A549 (cell line): Measurements from ENCODE around the gene GPR137B. TPM values are rescaled to one million over a fixed set of nuclear protein-coding genes. Genes with fewer than 3 reads are reported as not detected.

Experiments used
- ATAC-seq, 2 experiments: fragments of 200-7000 bp in 1 of 2; fragments of >200 bp in 1 of 2; cut with Nextera tagmentation in 1 of 2; cut with Tn5 transposase in 1 of 2; 3 replicates each; pipeline versions ENCODE4 v1.8.0 to v1.9.1; 2018 to 2020; ENCODE audit warnings: mild to moderate bottlenecking in 1 of 2, moderate library complexity in 1 of 2
- CTCF ChIA-PET: fragments of 300-600 bp; sonication (Branson Sonifier 250); formaldehyde crosslinking; extraction: SDS; loops from one replicate; lab custom pipeline; 2021; ENCODE audit warnings: antibody characterized with exemption, inconsistent platforms; lab: Yijun Ruan, JAX
- POLR2A ChIA-PET: fragments of 350-600 bp; formaldehyde crosslinking; extraction: SDS; loops from one replicate; lab custom pipeline; 2021; ENCODE audit warnings: antibody characterized with exemption, inconsistent platforms; lab: Yijun Ruan, JAX
- DNase-seq, 2 experiments: peaks; one replicate each; pipeline versions ENCODE4 v3.0.0 to v3.0.0-alpha.2; 2011 to 2016; ENCODE audit warnings: low read depth in 1 of 2, low spot score in 1 of 2
- FAIRE-seq: peaks from 2 replicates; lab custom pipeline; 2011; peaks lifted over from hg19 to GRCh38; lab: Jason Lieb, UNC
- H3K27ac ChIP-seq, 2 experiments: fragments of >200 bp; sonication (Bioruptor Twin); formaldehyde crosslinking; 3 replicates each; pipeline ENCODE4 v1.5.1; 2016 to 2017
- H3K4me1 ChIP-seq: fragments of >200 bp; sonication (Bioruptor Twin); formaldehyde crosslinking; 3 replicates; pipeline ENCODE4 v1.6.1; 2016
- H3K4me2 ChIP-seq: fragments of >200 bp; sonication (Bioruptor Twin); formaldehyde crosslinking; 3 replicates; pipeline ENCODE4 v1.6.1; 2016
- H3K4me3 ChIP-seq: fragments of >200 bp; sonication (Bioruptor Twin); formaldehyde crosslinking; 3 replicates; pipeline ENCODE4 v1.5.1; 2016
- H3K9me3 ChIP-seq: fragments of >200 bp; sonication (Bioruptor Twin); formaldehyde crosslinking; 3 replicates; pipeline ENCODE4 v1.6.1; 2016
- EHF ChIP-seq: fragments of 250-450 bp; sonication (Bioruptor Pico); IDR thresholded peaks from 2 replicates; pipeline ENCODE4 v1.5.0; 2020; ENCODE audit warnings: mild to moderate bottlenecking
- EP300 ChIP-seq, 2 experiments: fragments of >200 bp; sonication (Bioruptor Twin); formaldehyde crosslinking; IDR thresholded peaks; 2 replicates in 1 of 2; 3 replicates in 1 of 2; pipeline ENCODE4 v1.6.1; 2016 to 2017
- ESRRA ChIP-seq: fragments of 150-350 bp; IDR thresholded peaks from 2 replicates; pipeline ENCODE4 v1.6.1; 2014; ENCODE audit warnings: mild to moderate bottlenecking, low read length, borderline replicate concordance
- FOXS1 ChIP-seq: fragments of 250-450 bp; sonication (Bioruptor Pico); IDR thresholded peaks from 2 replicates; pipeline ENCODE4 v1.5.0; 2020; ENCODE audit warnings: mild to moderate bottlenecking, moderate library complexity
- HDAC2 ChIP-seq: fragments of 200-600 bp; sonication (generic); IDR thresholded peaks from 2 replicates; pipeline ENCODE4 v1.6.1; 2016
- HES2 ChIP-seq: fragments of >200 bp; sonication (Bioruptor Twin); formaldehyde crosslinking; IDR thresholded peaks from 2 replicates; pipeline ENCODE4 v1.6.1; 2016
- HEYL ChIP-seq: fragments of 250-450 bp; sonication (Bioruptor Pico); IDR thresholded peaks from 2 replicates; pipeline ENCODE4 v1.8.0; 2021; ENCODE audit warnings: mild to moderate bottlenecking, moderate library complexity
- JUNB ChIP-seq: fragments of >200 bp; sonication (Bioruptor Twin); formaldehyde crosslinking; IDR thresholded peaks from 2 replicates; pipeline ENCODE4 v1.6.1; 2016
- MAFK ChIP-seq: fragments of 450-650 bp; IDR thresholded peaks from 2 replicates; pipeline ENCODE4 v1.6.1; 2014; ENCODE audit not compliant: partially characterized antibody
- RAD21 ChIP-seq, 2 experiments: fragments of >200 bp in 1 of 2; sonication (Bioruptor Twin) in 1 of 2; formaldehyde crosslinking in 1 of 2; IDR thresholded peaks in 1 of 2; conservative IDR thresholded peaks in 1 of 2; 2 replicates in 1 of 2; 3 replicates in 1 of 2; pipeline ENCODE4 v1.6.1; 2012 to 2018; ENCODE audit warnings: inconsistent platforms in 1 of 2
- REST ChIP-seq: fragments of 200-600 bp; sonication (generic); IDR thresholded peaks from 2 replicates; pipeline ENCODE4 v1.6.1; 2016; ENCODE audit warnings: antibody characterized with exemption, mild to moderate bottlenecking, moderate library complexity
- RNF2 ChIP-seq: fragments of 200-600 bp; sonication (generic); IDR thresholded peaks from 2 replicates; pipeline ENCODE4 v1.6.1; 2016; ENCODE audit warnings: low read depth, mild to moderate bottlenecking, antibody characterized with exemption, moderate library complexity, borderline replicate concordance
- ZC3H11A ChIP-seq: fragments of 450-650 bp; IDR thresholded peaks from 2 replicates; pipeline ENCODE4 v1.6.1; 2014; ENCODE audit warnings: antibody characterized with exemption, mild to moderate bottlenecking
- ZFP36 ChIP-seq: fragments of 450-650 bp; IDR thresholded peaks from 2 replicates; pipeline ENCODE4 v1.6.1; 2014; ENCODE audit warnings: borderline replicate concordance; ENCODE audit not compliant: partially characterized antibody
- ZSCAN20 ChIP-seq: fragments of 250-450 bp; sonication (Bioruptor Pico); IDR thresholded peaks from 2 replicates; pipeline ENCODE4 v1.8.0; 2022; ENCODE audit warnings: mild to moderate bottlenecking, moderate library complexity
- WGBS: methylation state at CpG from one replicate; pipeline ENCODE4 v1.1.6; 2017; ENCODE audit errors: missing lambda C conversion rate; 5-methylcytosine and 5-hydroxymethylcytosine counted together
- polyA plus RNA-seq, 4 experiments: library from polyadenylated mRNA; depleted of rRNA in 3 of 4; stranded (reverse); fragments of >200 nt; fragmentation: RNase III in 1 of 4; extraction: RNeasy Plus Mini Kit Qiagen cat#74134 plus additional on column Dnase treatment in 1 of 4; gene quantifications; 2 replicates in 3 of 4; 3 replicates in 1 of 4; pipeline ENCODE4 v1.2.3, GENCODE V29; 2011 to 2017
- TF ChIP-seq, protein P1 (sequence below): fragments of 150-350 bp; IDR thresholded peaks from 2 replicates; pipeline ENCODE4 v1.6.1; 2014; ENCODE audit warnings: low read depth, mild to moderate bottlenecking, low read length
- TF ChIP-seq, protein P2 (sequence below): fragments of >200 bp; sonication (Bioruptor Twin); formaldehyde crosslinking; IDR thresholded peaks from 3 replicates; pipeline ENCODE4 v1.5.1; 2016
- TF ChIP-seq, protein P3 (sequence below): fragments of 250-450 bp; sonication (Bioruptor Pico); IDR thresholded peaks from 2 replicates; pipeline ENCODE4 v1.5.0; 2020; ENCODE audit warnings: low read depth, mild to moderate bottlenecking, moderate library complexity

GPR137B gene
- polyA plus RNA-seq, 2 of the 4 experiments (the other 2 are of a cell fraction) = 5.8 to 9.2 TPM

GRCh38 chr1:236222632-236223031 is 80.3 kb downstream of the GPR137B start:
- DNase-seq (no peak), ATAC-seq (no peak), FAIRE-seq (no peak)
- CTCF ChIA-PET = interaction anchor here (0.6 to 1.2 kb wide), 3 partner anchors 16 to 267 kb away, joined by 3 to 4 read pairs (median 3); no protein-coding TSS in a partner anchor
- no peak overlapping the region for H3K4me3 ChIP-seq
- 100% methylated on average over 1 of the region's 1 CpG for WGBS
- no peak for TF ChIP-seq HDAC2
- TF ChIP-seq ZFP36 = no peak
- TF ChIP-seq, protein P1, sequence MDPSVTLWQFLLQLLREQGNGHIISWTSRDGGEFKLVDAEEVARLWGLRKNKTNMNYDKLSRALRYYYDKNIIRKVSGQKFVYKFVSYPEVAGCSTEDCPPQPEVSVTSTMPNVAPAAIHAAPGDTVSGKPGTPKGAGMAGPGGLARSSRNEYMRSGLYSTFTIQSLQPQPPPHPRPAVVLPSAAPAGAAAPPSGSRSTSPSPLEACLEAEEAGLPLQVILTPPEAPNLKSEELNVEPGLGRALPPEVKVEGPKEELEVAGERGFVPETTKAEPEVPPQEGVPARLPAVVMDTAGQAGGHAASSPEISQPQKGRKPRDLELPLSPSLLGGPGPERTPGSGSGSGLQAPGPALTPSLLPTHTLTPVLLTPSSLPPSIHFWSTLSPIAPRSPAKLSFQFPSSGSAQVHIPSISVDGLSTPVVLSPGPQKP = no peak
- TF ChIP-seq ZSCAN20 (CRISPR knock-in tag) = no peak
- no peak for TF ChIP-seq HES2
- no peak for TF ChIP-seq FOXS1
- TF ChIP-seq JUNB = no peak
- H3K4me2 ChIP-seq = no peak overlapping the region
- H3K27ac ChIP-seq = no peak overlapping the region
- no peaks in the 10 kb centered on the region for H3K4me1 ChIP-seq
- POLR2A ChIA-PET = no interaction called here
- no peaks in the 10 kb centered on the region for H3K9me3 ChIP-seq

- H3K4me1 ChIP-seq = no peaks in the 10 kb centered on the region
- H3K27ac ChIP-seq = no peak overlapping the region
- ChIA-PET CTCF (no interaction called here), POLR2A (no interaction called here)
- no peak for DNase-seq
- H3K4me3 ChIP-seq = no peak overlapping the region
- TF ChIP-seq, protein P2, sequence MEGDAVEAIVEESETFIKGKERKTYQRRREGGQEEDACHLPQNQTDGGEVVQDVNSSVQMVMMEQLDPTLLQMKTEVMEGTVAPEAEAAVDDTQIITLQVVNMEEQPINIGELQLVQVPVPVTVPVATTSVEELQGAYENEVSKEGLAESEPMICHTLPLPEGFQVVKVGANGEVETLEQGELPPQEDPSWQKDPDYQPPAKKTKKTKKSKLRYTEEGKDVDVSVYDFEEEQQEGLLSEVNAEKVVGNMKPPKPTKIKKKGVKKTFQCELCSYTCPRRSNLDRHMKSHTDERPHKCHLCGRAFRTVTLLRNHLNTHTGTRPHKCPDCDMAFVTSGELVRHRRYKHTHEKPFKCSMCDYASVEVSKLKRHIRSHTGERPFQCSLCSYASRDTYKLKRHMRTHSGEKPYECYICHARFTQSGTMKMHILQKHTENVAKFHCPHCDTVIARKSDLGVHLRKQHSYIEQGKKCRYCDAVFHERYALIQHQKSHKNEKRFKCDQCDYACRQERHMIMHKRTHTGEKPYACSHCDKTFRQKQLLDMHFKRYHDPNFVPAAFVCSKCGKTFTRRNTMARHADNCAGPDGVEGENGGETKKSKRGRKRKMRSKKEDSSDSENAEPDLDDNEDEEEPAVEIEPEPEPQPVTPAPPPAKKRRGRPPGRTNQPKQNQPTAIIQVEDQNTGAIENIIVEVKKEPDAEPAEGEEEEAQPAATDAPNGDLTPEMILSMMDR = no peak
- no peak for TF ChIP-seq REST
- TF ChIP-seq, all 56 proteins: peak for 0
- FAIRE-seq = no peak
- Histone ChIP-seq H3K9me3 (no peaks in the 10 kb centered on the region), H3K4me2 (no peak overlapping the region)
- no peak for ATAC-seq
- 81% methylated on average over 4 of the region's 4 CpGs for WGBS
Observed at GRCh38 chr1:236228411-236228810, 86.1 kb downstream of the GPR137B start.

GRCh38 chr1:236235116-236235515 is 92.8 kb downstream of the GPR137B start:
- POLR2A ChIA-PET = no interaction called here
- WGBS = 98% methylated on average over 3 of the region's 3 CpGs
- no peak for FAIRE-seq
- CTCF ChIA-PET = no interaction called here
- H3K4me2 ChIP-seq = no peak overlapping the region
- H3K9me3 ChIP-seq = no peaks in the 10 kb centered on the region
- DNase-seq = no peak
- H3K4me3 ChIP-seq = no peak overlapping the region
- ATAC-seq = no peak
- H3K27ac ChIP-seq = no peak overlapping the region
- H3K4me1 ChIP-seq = no peaks in the 10 kb centered on the region
- TF ChIP-seq RNF2 = no peak
- no peak for TF ChIP-seq ZC3H11A
- no peak for TF ChIP-seq REST
- TF ChIP-seq, protein P3, sequence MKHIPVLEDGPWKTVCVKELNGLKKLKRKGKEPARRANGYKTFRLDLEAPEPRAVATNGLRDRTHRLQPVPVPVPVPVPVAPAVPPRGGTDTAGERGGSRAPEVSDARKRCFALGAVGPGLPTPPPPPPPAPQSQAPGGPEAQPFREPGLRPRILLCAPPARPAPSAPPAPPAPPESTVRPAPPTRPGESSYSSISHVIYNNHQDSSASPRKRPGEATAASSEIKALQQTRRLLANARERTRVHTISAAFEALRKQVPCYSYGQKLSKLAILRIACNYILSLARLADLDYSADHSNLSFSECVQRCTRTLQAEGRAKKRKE (CRISPR knock-in tag) = no peak
- TF ChIP-seq ESRRA = no peak
- TF ChIP-seq, protein P2 = no peak
- no peak for TF ChIP-seq EHF
- no peak for TF ChIP-seq MAFK
- TF ChIP-seq RAD21 (conservative IDR thresholded peaks at IDR 0.05 in 1 of 2, IDR thresholded peaks at IDR 0.05 in 1 of 2) = no peak
- TF ChIP-seq HEYL (CRISPR knock-in tag) = no peak
- TF ChIP-seq EP300 (IDR thresholded peaks at IDR 0.05) = no peak
- TF ChIP-seq FOXS1 = no peak
